DOHH2 (cell line): ENCODE data around the gene BNIP5.

Experiments used
- H3F3A ChIP-seq: fragments of 200-600 bp; sonication (generic), shearing (Covaris generic); 2 replicates; pipeline ENCODE4 v1.6.0; 2016; ENCODE audit warnings: antibody characterized with exemption, mild to moderate bottlenecking; ENCODE audit not compliant: control insufficient read depth, insufficient read depth
- H3K27ac ChIP-seq: fragments of 200-600 bp; sonication (generic); 2 replicates; pipeline ENCODE4 v1.5.1; 2014; ENCODE audit warnings: low read depth, mild to moderate bottlenecking, low read length, moderate library complexity
- H3K27me3 ChIP-seq: fragments of 200-600 bp; sonication (generic); 2 replicates; pipeline ENCODE4 v1.6.1; 2014; ENCODE audit warnings: mild to moderate bottlenecking, low read length, mixed read lengths; ENCODE audit not compliant: control insufficient read depth
- H3K36me3 ChIP-seq: fragments of 200-600 bp; sonication (generic); 2 replicates; pipeline ENCODE4 v1.6.1; 2014; ENCODE audit warnings: mild to moderate bottlenecking, low read length, moderate library complexity, mixed read lengths; ENCODE audit not compliant: control insufficient read depth
- H3K4me1 ChIP-seq: fragments of 200-600 bp; sonication (generic); 2 replicates; pipeline ENCODE4 v1.6.1; 2014; ENCODE audit warnings: mild to moderate bottlenecking, low read length, mixed read lengths; ENCODE audit not compliant: control insufficient read depth
- H3K4me2 ChIP-seq: fragments of 200-600 bp; sonication (generic); 2 replicates; pipeline ENCODE4 v1.6.0; 2014; ENCODE audit warnings: mild to moderate bottlenecking, low read length, moderate library complexity
- H3K4me3 ChIP-seq: fragments of 200-600 bp; sonication (generic); 2 replicates; pipeline ENCODE4 v1.5.1; 2014; ENCODE audit warnings: mild to moderate bottlenecking, low read length, mixed read lengths
- H3K79me2 ChIP-seq: fragments of 200-600 bp; sonication (generic); 2 replicates; pipeline ENCODE4 v1.6.1; 2014; ENCODE audit warnings: mild to moderate bottlenecking, low read length, mixed read lengths; ENCODE audit not compliant: control insufficient read depth
- H3K9me2 ChIP-seq: fragments of 200-600 bp; sonication (generic); replicated peaks from 2 replicates; pipeline ENCODE4 v1.6.1; 2014; ENCODE audit warnings: mild to moderate bottlenecking, low read length, mixed read lengths; ENCODE audit not compliant: control insufficient read depth
- H3K9me3 ChIP-seq: fragments of 200-600 bp; sonication (generic); 2 replicates; pipeline ENCODE4 v1.6.1; 2014; ENCODE audit warnings: antibody characterized with exemption, low read length, mixed read lengths; ENCODE audit not compliant: control insufficient read depth, insufficient read depth
- H4K20me1 ChIP-seq: fragments of 200-600 bp; sonication (generic); 2 replicates; pipeline ENCODE4 v1.6.0; 2014; ENCODE audit warnings: low read depth, mild to moderate bottlenecking, antibody characterized with exemption, low read length, moderate library complexity; ENCODE audit not compliant: control insufficient read depth, insufficient read depth
- EZH2phosphoT487 ChIP-seq: fragments of 200-600 bp; sonication (generic); IDR thresholded peaks from 2 replicates; pipeline ENCODE4 v1.6.1; 2017; ENCODE audit warnings: borderline replicate concordance, mild to moderate bottlenecking, antibody characterized with exemption, low read length, moderate library complexity, mixed read lengths
- TF ChIP-seq, protein P1 (sequence below): fragments of 200-600 bp; sonication (generic); IDR thresholded peaks from one replicate; pipeline ENCODE4 v1.5.1; 2014; ENCODE audit warnings: antibody characterized with exemption, mild to moderate bottlenecking, low read depth, low read length; ENCODE audit not compliant: poor library complexity, severe bottlenecking

Gene BNIP5

DNA sequence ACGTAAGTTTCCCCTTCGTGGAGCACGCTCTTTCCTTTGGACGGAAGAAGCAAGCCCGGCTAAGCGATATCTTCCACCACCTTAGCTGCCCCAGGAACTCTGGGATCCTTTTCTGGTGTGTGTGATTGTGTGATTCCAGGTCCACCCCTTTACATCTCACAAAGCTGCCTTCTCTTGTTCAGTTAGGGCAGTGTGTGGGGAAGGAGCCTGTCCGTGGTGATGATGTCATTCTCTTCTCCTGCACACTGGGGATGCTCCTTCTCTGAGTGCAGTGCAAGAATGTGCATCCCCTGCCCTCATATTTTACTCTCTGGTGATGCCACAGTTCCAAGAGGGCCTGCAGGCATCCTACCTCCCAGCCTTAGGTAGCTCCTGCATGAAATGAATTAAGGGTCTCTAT is 30.3 kb downstream of the BNIP5 start:
- no peaks in the 10 kb centered on the region for H3K9me2 ChIP-seq
- peaks cover 10% of the 10 kb centered on the region for H3K27me3 ChIP-seq

DNA sequence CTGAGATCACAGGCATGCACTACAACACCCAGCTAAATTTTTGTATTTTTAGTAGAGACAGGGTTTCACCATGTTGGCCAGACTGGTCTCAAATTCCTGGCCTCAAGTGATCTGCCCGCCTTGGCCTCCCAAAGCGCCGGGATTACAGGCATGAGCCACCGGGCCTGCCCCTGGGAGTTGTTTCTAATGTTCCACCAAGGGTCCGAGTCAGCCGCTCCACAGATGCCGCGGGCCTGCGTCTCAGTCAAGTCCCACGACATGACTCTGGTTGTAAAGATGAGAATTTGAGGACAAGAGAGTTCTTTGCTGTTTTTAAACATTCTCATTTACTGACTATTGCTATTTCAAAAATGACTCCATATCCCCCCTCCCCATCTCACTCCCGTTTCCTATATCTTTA is 30.8 kb downstream of the BNIP5 start:
- no peak overlapping the region for H3K4me3 ChIP-seq
- H4K20me1 ChIP-seq = no peaks in the 10 kb centered on the region
- H3K36me3 ChIP-seq = no peaks in the 10 kb centered on the region
- no peaks in the 10 kb centered on the region for H3F3A ChIP-seq
- H3K79me2 ChIP-seq = no peaks in the 10 kb centered on the region
- H3K4me2 ChIP-seq = no peak overlapping the region
- peaks cover 13% of the 10 kb centered on the region for H3K27me3 ChIP-seq
- H3K9me3 ChIP-seq = 0 out of 2 replicates have a peak, but pooled peaks cover 4% of the 10 kb centered on the region
- no peak for TF ChIP-seq EZH2phosphoT487
- TF ChIP-seq, protein P1, sequence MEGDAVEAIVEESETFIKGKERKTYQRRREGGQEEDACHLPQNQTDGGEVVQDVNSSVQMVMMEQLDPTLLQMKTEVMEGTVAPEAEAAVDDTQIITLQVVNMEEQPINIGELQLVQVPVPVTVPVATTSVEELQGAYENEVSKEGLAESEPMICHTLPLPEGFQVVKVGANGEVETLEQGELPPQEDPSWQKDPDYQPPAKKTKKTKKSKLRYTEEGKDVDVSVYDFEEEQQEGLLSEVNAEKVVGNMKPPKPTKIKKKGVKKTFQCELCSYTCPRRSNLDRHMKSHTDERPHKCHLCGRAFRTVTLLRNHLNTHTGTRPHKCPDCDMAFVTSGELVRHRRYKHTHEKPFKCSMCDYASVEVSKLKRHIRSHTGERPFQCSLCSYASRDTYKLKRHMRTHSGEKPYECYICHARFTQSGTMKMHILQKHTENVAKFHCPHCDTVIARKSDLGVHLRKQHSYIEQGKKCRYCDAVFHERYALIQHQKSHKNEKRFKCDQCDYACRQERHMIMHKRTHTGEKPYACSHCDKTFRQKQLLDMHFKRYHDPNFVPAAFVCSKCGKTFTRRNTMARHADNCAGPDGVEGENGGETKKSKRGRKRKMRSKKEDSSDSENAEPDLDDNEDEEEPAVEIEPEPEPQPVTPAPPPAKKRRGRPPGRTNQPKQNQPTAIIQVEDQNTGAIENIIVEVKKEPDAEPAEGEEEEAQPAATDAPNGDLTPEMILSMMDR = no peak
- H3K9me2 ChIP-seq = no peaks in the 10 kb centered on the region
- no peak overlapping the region for H3K27ac ChIP-seq
- H3K4me1 ChIP-seq = peaks cover 8% of the 10 kb centered on the region

More for the DNA sequence above, 30.3 kb downstream of the BNIP5 start:
- 0 out of 2 replicates have a peak, but pooled peaks cover 4% of the 10 kb centered on the region for H3K9me3 ChIP-seq
- no peak overlapping the region for H3K27ac ChIP-seq
- no peaks in the 10 kb centered on the region for H3K79me2 ChIP-seq
- TF ChIP-seq EZH2phosphoT487 = no peak
- TF ChIP-seq, protein P1 = no peak
- no peaks in the 10 kb centered on the region for H3K36me3 ChIP-seq
- peaks cover 8% of the 10 kb centered on the region for H3K4me1 ChIP-seq
- H3K4me2 ChIP-seq = no peak overlapping the region
- H3K4me3 ChIP-seq = no peak overlapping the region
- H3F3A ChIP-seq = no peaks in the 10 kb centered on the region
- H4K20me1 ChIP-seq = no peaks in the 10 kb centered on the region

DNA sequence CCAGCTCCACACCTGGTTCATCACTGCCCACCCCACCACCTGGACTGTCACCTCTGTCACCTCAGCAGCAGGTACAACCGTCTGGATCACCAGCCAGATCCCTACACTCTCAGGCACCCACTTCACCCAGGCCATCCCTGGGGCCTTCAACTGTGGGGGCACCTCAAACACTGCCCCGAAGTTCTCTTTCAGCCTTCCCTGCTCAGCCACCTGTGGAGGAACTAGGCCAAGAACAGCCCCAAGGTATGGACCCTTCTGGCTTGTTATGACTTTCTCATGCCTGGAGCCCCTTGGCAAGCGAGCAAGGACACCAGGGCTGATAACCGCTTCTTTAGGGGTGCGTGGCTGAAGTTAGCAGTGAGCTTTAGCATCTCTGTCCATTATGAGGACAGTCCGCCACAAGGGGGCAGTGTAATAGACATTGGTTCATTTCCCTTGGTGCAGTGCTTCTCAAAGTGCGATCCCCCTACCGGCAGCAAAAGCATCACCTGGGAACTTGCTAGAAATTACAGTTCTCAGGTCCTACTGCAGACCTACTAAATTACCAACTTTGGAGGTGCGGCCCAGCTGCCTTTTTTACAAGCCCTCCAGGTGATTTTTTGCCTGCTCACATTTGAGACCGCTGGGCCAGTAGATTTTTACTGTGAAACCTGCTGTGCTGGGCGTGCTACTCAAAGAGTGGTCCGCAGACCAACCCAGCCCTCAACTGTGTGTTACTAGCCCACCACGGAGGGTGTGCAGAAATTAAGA is 34.3 kb downstream of the BNIP5 start:
- H3K79me2 ChIP-seq = no peaks in the 10 kb centered on the region
- TF ChIP-seq, protein P1 = peak; percentile 98
- TF ChIP-seq EZH2phosphoT487 = no peak
- H3K27ac ChIP-seq = no peak overlapping the region
- no peaks in the 10 kb centered on the region for H3K9me3 ChIP-seq
- no peaks in the 10 kb centered on the region for H3K9me2 ChIP-seq
- H3K4me3 ChIP-seq = no peak overlapping the region
- H3K4me2 ChIP-seq = no peak overlapping the region
- H3F3A ChIP-seq = no peaks in the 10 kb centered on the region
- H4K20me1 ChIP-seq = no peaks in the 10 kb centered on the region
- peaks cover 23% of the 10 kb centered on the region for H3K27me3 ChIP-seq
- H3K4me1 ChIP-seq = peaks cover 8% of the 10 kb centered on the region
- H3K36me3 ChIP-seq = no peaks in the 10 kb centered on the region
